Measurements from ENCODE around the gene TMEM145.
"Not testable (repeated sequence)": the region's sequence is repeated elsewhere in the genome, so short reads cannot be mapped to it uniquely, and the experiment has no call there.

TMEM145 gene

GRCh38 chr19:42328106-42328505 lies 15.0 kb downstream of the TMEM145 start:
- H3K4me3 ChIP-seq (replicated peaks; ENCODE audit: low read depth, low read length): no peak overlapping the region
- no peak for TF ChIP-seq CTCF (IDR thresholded peaks at IDR 0.05; ENCODE audit: low read length, missing control alignments)
- no peak for DNase-seq (ENCODE audit: low read depth)

- H3K4me3 ChIP-seq (replicated peaks; ENCODE audit: low read depth, low read length): no peak overlapping the region
- no peak for DNase-seq (ENCODE audit: low read depth)
- no peak for TF ChIP-seq CTCF (IDR thresholded peaks at IDR 0.05; ENCODE audit: low read length, missing control alignments)
These were observed 15.7 kb downstream of the TMEM145 start for GRCh38 chr19:42328854-42329253.

GRCh38 chr19:42330241-42330711 lies 17.2 kb downstream of the TMEM145 start:
- no peak for DNase-seq (ENCODE audit: low read depth)

GRCh38 chr19:42331333-42331732 lies 18.2 kb downstream of the TMEM145 start:
- H3K4me3 ChIP-seq (replicated peaks; ENCODE audit: low read depth, low read length); DNase-seq (ENCODE audit: low read depth): not testable (repeated sequence)

More at GRCh38 chr19:42330241-42330711, 17.2 kb downstream of the TMEM145 start:
- H3K4me3 ChIP-seq (replicated peaks; ENCODE audit: low read depth, low read length): no peak overlapping the region
- no peak for TF ChIP-seq CTCF (IDR thresholded peaks at IDR 0.05; ENCODE audit: low read length, missing control alignments)

GRCh38 chr19:42332059-42332458 lies 18.9 kb downstream of the TMEM145 start:
- TF ChIP-seq CTCF (IDR thresholded peaks at IDR 0.05; ENCODE audit: low read length, missing control alignments): no peak
- DNase-seq (ENCODE audit: low read depth): no peak
- no peak overlapping the region for H3K4me3 ChIP-seq (replicated peaks; ENCODE audit: low read depth, low read length)

- no peak for DNase-seq (ENCODE audit: low read depth)
- H3K4me3 ChIP-seq (replicated peaks; ENCODE audit: low read depth, low read length): no peak overlapping the region
- TF ChIP-seq CTCF (IDR thresholded peaks at IDR 0.05; ENCODE audit: low read length, missing control alignments): no peak
These were observed 19.9 kb downstream of the TMEM145 start for GRCh38 chr19:42333018-42333417.

GRCh38 chr19:42333975-42334696 lies 21.0 kb downstream of the TMEM145 start:
- no peak overlapping the region for H3K4me3 ChIP-seq (replicated peaks; ENCODE audit: low read depth, low read length)
- no peak for DNase-seq (ENCODE audit: low read depth)
- TF ChIP-seq CTCF (IDR thresholded peaks at IDR 0.05; ENCODE audit: low read length, missing control alignments): no peak

Measured in fibroblast of pulmonary artery (primary cell).